Glutamatergic neuron (in vitro differentiated cells): ENCODE measurements around the gene KRT6C. TPM values are rescaled to one million over a fixed set of nuclear protein-coding genes. Genes with fewer than 3 reads are reported as not detected.

Source experiments
- DNase-seq: peaks from one replicate; pipeline ENCODE4 v3.0.0; 2022
- H3K27ac Mint-ChIP-seq: one replicate; pipeline ENCODE4 v1.8.0; 2020; ENCODE audit warnings: mild to moderate bottlenecking, mixed read lengths, inconsistent platforms; ENCODE audit not compliant: unreplicated experiment
- H3K27me3 Mint-ChIP-seq: one replicate; pipeline ENCODE4 v1.8.0; 2020; ENCODE audit warnings: mild to moderate bottlenecking, moderate library complexity, mixed read lengths, inconsistent platforms; ENCODE audit not compliant: unreplicated experiment
- H3K36me3 Mint-ChIP-seq: one replicate; pipeline ENCODE4 v1.8.0; 2020; ENCODE audit warnings: mild to moderate bottlenecking, mixed read lengths, inconsistent platforms; ENCODE audit not compliant: unreplicated experiment
- H3K4me1 Mint-ChIP-seq: one replicate; pipeline ENCODE4 v1.8.0; 2020; ENCODE audit warnings: mild to moderate bottlenecking, low read depth, mixed read lengths, inconsistent platforms; ENCODE audit not compliant: unreplicated experiment
- H3K4me3 Mint-ChIP-seq: one replicate; pipeline ENCODE4 v1.8.0; 2020; ENCODE audit warnings: mild to moderate bottlenecking, mixed read lengths, inconsistent platforms; ENCODE audit not compliant: unreplicated experiment
- H3K9me3 Mint-ChIP-seq: one replicate; pipeline ENCODE4 v1.8.0; 2020; ENCODE audit warnings: mild to moderate bottlenecking, moderate library complexity, mixed read lengths, inconsistent platforms; ENCODE audit not compliant: unreplicated experiment
- CTCF ChIP-seq: fragments of 200-600 bp; sonication (generic); IDR thresholded peaks from one replicate; pipeline ENCODE4 v1.5.0; 2021; ENCODE audit not compliant: partially characterized antibody, unreplicated experiment
- total RNA-seq: library from RNA; stranded (reverse); fragmentation: NEBNext Ultra II Directional; extraction: Animal tissue kit (Norgen Biotek cat#: 25700); gene quantifications from one replicate; pipeline ENCODE4 v1.2.1, GENCODE V29; 2021; ENCODE audit not compliant: unreplicated experiment

The KRT6C gene
- total RNA-seq, 1 donor from 2014 or later, result not detected

- Mint-ChIP-seq H3K9me3 (peaks cover 3% of the 10 kb centered on the region), H3K4me1 (no peaks in the 10 kb centered on the region), H3K27me3 (peaks cover 5% of the 10 kb centered on the region), H3K27ac (no peak overlapping the region), H3K36me3 (peaks cover 5% of the 10 kb centered on the region), H3K4me3 (no peak overlapping the region)
- no peak for TF ChIP-seq CTCF
- DNase-seq, result no peak
Measured at GRCh38 chr12:52477651-52478050, 4.0 kb upstream of the KRT6C start.

GRCh38 chr12:52474212-52474611, 607 bp upstream of the KRT6C start:
- peaks cover 1% of the 10 kb centered on the region for H3K4me1 Mint-ChIP-seq
- no peak overlapping the region for H3K27ac Mint-ChIP-seq
- TF ChIP-seq CTCF, result no peak

GRCh38 chr12:52469853-52470252, 3.8 kb downstream of the KRT6C start:
- Mint-ChIP-seq H3K4me1 (peaks cover 1% of the 10 kb centered on the region), H3K36me3 (peaks cover 8% of the 10 kb centered on the region), H3K4me3 (no peak overlapping the region), H3K27me3 (peaks cover 6% of the 10 kb centered on the region), H3K27ac (no peak overlapping the region), H3K9me3 (peaks cover 1% of the 10 kb centered on the region)
- no peak for TF ChIP-seq CTCF
- DNase-seq, result no peak

More at GRCh38 chr12:52474212-52474611, 607 bp upstream of the KRT6C start:
- Mint-ChIP-seq H3K4me3 (no peak overlapping the region), H3K27me3 (peaks cover 9% of the 10 kb centered on the region), H3K9me3 (peaks cover 1% of the 10 kb centered on the region), H3K36me3 (peaks cover 13% of the 10 kb centered on the region)
- DNase-seq, result no peak

GRCh38 chr12:52464897-52465296, 8.7 kb downstream of the KRT6C start:
- Mint-ChIP-seq H3K4me1 (no peaks in the 10 kb centered on the region), H3K27me3 (peaks cover under 1% of the 10 kb centered on the region), H3K36me3 (no peaks in the 10 kb centered on the region), H3K4me3 (no peak overlapping the region), H3K9me3 (no peaks in the 10 kb centered on the region), H3K27ac (no peak overlapping the region)
- TF ChIP-seq CTCF, result no peak
- no peak for DNase-seq

GRCh38 chr12:52461693-52462092, 11.9 kb downstream of the KRT6C start:
- Mint-ChIP-seq H3K9me3 (no peaks in the 10 kb centered on the region), H3K4me3 (no peak overlapping the region), H3K27me3 (no peaks in the 10 kb centered on the region), H3K27ac (no peak overlapping the region), H3K36me3 (no peaks in the 10 kb centered on the region), H3K4me1 (no peaks in the 10 kb centered on the region)
- DNase-seq, result no peak
- TF ChIP-seq CTCF, result no peak
